GM21825 (cell line): ENCODE data around the gene CMTM5.
"Not testable (repeated sequence)": the region's sequence is repeated elsewhere in the genome, so short reads cannot be mapped to it uniquely, and the experiment has no call there.

ENCODE experiments used
- ATAC-seq: cut with Tn5 transposase; IDR thresholded peaks from one replicate; pipeline ENCODE4 v1.9.1; 2021; ENCODE audit warnings: mild to moderate bottlenecking, moderate library complexity; ENCODE audit not compliant: unreplicated experiment

CMTM5 gene

GRCh38 chr14:23396126-23396525, 19.3 kb downstream of the CMTM5 start:
- ATAC-seq, result no peak

GRCh38 chr14:23396781-23397407, 20.0 kb downstream of the CMTM5 start:
- no peak for ATAC-seq

- ATAC-seq, result no peak
These were observed 21.5 kb downstream of the CMTM5 start for GRCh38 chr14:23398348-23398747.

GRCh38 chr14:23399136-23399535, 22.3 kb downstream of the CMTM5 start:
- ATAC-seq, result no peak

GRCh38 chr14:23399591-23399990, 22.7 kb downstream of the CMTM5 start:
- ATAC-seq, result no peak

GRCh38 chr14:23400496-23401149, 23.8 kb downstream of the CMTM5 start:
- not testable (repeated sequence) for ATAC-seq

GRCh38 chr14:23401291-23401690, 24.4 kb downstream of the CMTM5 start:
- no peak for ATAC-seq

GRCh38 chr14:23402296-23403138, 25.7 kb downstream of the CMTM5 start:
- ATAC-seq, result no peak

- ATAC-seq, result no peak
These were observed 26.2 kb downstream of the CMTM5 start for GRCh38 chr14:23403139-23403438.

- ATAC-seq, result no peak
These were observed 27.1 kb downstream of the CMTM5 start for GRCh38 chr14:23403908-23404307.

GRCh38 chr14:23404331-23404900, 27.6 kb downstream of the CMTM5 start:
- ATAC-seq, result no peak

GRCh38 chr14:23405096-23405495, 28.2 kb downstream of the CMTM5 start:
- ATAC-seq, result no peak

- ATAC-seq, result no peak
These were observed 28.7 kb downstream of the CMTM5 start for GRCh38 chr14:23405516-23406025.

GRCh38 chr14:23406244-23406643, 29.4 kb downstream of the CMTM5 start:
- ATAC-seq, result no peak

GRCh38 chr14:23406725-23407355, 30.0 kb downstream of the CMTM5 start:
- ATAC-seq, result no peak

GRCh38 chr14:23407516-23408306, 30.9 kb downstream of the CMTM5 start, which contains the start of gene MYH6:
TSS of gene MYH6 (minus strand) at chr14:23408273. CDS start at chr14:23407223, 1,050 bp downstream.
- no peak for ATAC-seq

GRCh38 chr14:23408307-23408630, 31.4 kb downstream of the CMTM5 start:
- ATAC-seq, result no peak

GRCh38 chr14:23409475-23409874, 32.6 kb downstream of the CMTM5 start:
- no peak for ATAC-seq

- ATAC-seq, result no peak
These were observed 33.3 kb downstream of the CMTM5 start for GRCh38 chr14:23409966-23410635.
